Glomerular visceral epithelial cell (primary cell): ENCODE data around the gene PI4KA.
"Not testable (repeated sequence)": the region's sequence is repeated elsewhere in the genome, so short reads cannot be mapped to it uniquely, and the experiment has no call there.

Experiments
- DNase-seq: peaks from one replicate; pipeline ENCODE4 v3.0.0-alpha.2; 2016; ENCODE audit errors: extremely low spot score

PI4KA gene

GRCh38 chr22:20847318-20847822, 11.2 kb downstream of the PI4KA start:
- DNase-seq = no peak

DNA sequence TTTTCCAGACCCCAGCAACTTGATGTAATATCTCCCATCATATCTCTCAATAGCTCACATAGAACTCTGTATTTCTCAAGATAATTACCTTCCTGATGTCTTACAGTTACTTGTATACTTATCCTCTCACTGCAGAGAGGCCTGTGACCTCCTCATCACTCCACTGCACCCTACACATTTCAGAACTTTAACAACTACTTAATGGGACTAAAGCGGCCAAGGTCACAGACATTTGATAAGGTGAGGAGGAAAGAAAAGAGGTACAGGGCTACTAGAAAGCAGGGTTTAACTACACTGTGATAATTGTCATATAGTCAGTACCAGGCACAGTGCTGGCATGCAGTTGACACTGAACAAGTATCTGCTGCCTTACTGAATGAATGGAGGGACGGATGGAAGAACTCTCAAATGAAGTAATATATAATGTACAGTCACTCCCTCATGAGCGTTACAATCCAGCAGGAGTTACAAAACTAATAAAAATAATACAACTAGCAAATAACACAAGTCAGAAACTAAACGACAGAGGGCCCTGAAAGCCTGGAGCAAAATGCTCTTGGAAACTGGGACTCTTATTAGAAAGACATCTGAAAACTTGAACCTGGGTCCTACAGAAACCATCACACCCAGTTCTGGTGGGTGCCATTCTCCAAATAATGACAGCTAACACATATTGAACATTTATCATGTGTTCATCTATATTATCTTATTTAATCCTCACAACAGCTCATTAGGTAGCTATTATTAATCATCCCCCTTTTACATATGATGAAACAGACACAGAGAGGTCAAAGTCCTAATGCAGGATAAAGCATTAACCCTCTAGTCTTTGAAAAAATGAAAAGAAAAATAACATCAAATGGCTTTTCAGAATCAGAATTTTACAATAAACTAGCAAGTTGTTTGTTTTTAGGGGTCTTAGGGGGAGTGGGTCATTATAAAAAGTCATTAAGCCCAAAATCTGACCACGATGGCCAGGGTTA, 14.3 kb downstream of the PI4KA start:
- DNase-seq = no peak

GRCh38 chr22:20843501-20843900, 15.1 kb downstream of the PI4KA start:
- DNase-seq = no peak

DNA sequence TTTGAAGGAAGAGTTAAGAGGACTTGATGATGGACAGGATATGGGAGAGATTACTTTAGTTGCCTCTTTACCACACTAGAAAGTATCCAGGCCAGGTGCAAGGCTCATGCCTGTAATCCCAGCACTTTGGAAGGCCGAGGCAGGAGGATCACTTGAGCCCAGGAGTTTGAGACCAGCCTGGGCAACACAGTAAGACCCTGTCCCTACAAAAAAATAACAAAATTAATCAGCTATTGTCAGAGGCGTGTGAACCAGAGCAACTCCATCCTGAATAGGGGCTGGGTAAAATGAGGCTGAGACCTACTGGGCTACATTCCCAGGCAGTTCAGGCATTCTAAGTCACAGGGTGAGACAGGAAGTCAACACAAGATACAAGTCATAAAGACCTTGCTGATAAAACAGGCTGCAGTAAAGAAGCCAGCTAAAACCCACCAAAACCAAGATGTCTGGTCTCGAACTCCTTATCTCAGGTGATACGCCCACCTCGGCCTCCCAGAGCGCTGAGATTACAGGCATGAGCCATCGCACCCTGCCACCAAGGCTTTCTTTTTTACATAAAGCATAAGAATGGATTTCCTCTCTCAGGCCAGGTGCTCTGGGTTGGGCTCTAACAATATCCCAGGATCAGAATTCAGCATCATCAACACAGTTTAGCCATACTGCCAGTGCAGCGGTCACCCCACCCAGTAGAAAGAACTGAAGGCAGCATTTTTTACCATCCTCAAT, 17.8 kb downstream of the PI4KA start:
- no peak for DNase-seq

GRCh38 chr22:20839837-20840645, 18.6 kb downstream of the PI4KA start:
- no peak for DNase-seq

DNA sequence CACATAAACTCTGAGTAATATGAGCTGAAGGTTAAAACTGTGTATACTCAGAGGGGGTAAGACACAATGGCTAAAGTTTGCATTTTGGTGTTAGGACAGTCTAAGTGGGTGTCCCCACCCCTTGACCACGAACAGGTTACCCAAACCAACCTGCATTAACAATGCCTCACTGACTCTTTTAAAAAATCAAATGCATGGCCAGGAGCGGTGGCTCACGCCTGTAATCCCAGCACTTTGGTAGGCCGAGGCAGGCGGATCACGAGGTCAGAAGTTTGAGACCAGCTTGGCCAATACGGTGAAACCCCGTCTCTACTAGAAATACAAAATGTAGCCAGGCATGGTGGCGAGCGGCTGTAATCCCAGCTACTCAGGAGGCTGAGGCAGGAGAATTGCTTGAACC, 19.3 kb downstream of the PI4KA start:
- DNase-seq = not testable (repeated sequence)

- DNase-seq = no peak
Measured at GRCh38 chr22:20836987-20837823, 21.4 kb downstream of the PI4KA start.

DNA sequence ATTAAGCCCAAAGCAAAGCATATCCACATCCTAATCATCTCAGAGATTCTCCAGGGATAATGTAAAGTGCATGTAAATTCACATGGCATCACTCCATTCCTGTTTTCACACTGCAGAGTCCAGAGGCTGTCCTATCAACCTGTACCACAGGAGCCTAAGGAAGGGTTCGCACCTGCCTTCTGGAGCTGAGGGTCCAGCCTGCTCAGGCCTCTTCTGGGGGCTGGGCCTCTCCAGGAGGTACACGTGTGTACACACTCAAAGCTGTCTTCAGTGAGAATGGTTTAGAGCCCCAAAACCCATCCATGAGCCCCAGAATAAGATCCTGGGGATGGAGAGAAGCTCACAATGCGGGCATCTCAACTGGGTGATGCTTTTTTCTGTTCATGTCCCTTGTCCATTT, 23.9 kb downstream of the PI4KA start:
- DNase-seq = no peak

DNA sequence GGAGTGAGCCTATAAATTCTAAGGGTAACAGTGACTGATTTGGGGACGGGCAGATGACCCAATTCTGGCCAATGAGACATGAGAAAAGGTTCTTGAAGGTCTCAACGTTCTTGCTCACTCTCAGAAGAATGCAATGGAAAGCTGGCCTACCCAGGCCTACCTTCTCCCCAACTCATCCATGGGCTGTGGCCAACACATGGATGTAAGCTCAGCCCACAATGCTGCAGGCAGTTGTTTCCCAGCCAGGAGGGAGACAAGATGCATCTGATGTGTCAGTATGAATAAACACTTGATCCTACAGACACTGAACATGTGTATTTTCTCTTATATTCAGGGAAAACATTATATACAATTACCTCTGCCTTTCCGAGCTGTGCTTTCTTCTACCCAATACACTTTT, 24.4 kb downstream of the PI4KA start:
- no peak for DNase-seq

DNA sequence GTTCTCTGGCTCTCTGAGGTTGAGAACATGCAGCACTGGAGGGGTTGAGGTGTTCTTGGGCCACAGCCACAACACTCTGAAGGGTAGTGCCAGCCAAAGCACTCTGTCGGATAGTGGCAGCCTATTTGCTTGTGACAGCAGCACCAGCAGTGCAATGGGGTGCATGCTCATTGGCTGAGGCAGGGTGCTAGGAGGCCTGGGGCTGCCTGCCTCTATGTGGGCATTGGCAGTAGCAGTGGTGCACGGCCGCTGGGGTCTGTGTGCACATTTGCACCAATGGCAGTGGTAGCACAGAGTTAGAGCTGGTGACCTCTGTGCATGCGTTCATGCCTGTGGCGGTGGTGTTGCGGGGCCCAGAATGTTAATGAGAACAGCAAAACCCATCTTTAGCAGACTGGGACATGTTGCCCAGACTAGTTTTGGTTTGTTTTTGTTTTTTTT, 25.4 kb downstream of the PI4KA start:
- no peak for DNase-seq

- DNase-seq = no peak
Measured at GRCh38 chr22:20829491-20830134, 29.0 kb downstream of the PI4KA start.

- DNase-seq = not testable (repeated sequence)
Measured at GRCh38 chr22:20826373-20827152, 32.0 kb downstream of the PI4KA start.

DNA sequence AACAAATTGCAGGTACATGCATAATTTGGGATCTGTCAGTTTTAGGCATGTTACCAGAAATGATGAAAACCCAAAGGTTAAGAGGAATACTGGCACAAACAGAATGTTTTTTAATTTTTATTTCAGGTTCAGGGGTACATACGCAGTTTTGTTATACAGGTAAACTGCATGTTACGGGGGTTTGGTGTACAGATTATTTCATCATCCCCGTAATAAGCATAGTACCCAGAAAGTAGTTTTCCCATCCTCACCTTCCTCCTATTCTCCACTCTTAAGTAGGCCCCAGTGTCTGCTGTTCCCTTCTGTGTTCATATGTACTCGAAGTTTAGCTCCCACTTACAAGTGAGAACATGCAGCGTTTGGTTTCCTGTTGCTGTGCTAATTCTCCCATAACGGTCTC, 33.0 kb downstream of the PI4KA start:
- no peak for DNase-seq

DNA sequence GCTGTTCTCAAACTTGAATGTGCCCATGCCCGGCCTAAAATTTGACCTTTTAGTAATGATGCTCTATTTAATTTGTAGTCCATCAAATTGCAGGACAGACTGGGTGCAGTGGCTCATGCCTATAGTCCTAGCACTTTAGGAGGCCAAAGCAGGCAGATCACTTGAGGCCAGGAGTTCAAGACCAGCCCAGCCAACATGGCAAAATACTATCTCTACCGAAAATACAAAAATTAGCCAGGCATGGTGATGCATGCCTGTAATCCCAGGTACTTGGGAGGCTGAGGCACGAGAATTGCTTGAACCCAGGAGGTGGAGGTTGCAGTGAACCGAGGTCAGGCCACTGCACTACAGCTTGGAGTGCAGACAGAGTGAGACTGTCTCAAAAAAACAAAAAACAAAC, 33.4 kb downstream of the PI4KA start:
- DNase-seq = not testable (repeated sequence)

- no peak for DNase-seq
Measured at GRCh38 chr22:20823264-20823663, 35.3 kb downstream of the PI4KA start.

DNA sequence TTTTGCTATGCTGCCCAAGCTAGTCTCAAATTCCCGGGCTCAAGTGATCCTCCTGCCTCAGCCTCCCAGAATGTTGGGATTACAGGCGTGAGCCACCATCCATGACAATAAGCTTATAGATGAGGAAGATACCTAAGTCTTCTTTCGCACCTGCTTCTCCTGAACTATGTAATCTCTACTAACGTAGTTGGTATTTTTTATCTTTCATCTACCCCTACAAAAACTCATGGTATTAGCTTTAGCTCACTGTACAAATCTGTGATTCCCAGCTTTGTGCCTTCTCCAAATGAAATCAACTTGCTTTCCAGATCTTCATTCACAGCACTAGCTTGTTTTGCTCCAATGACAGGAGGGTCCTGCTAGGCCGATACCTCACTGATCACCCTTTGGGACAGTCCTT, 36.4 kb downstream of the PI4KA start:
- DNase-seq = no peak

- DNase-seq = not testable (repeated sequence)
Measured at GRCh38 chr22:20821717-20822239, 36.8 kb downstream of the PI4KA start.

GRCh38 chr22:20819471-20819870, 39.1 kb downstream of the PI4KA start:
- DNase-seq = no peak

GRCh38 chr22:20818471-20818870, 40.1 kb downstream of the PI4KA start:
- DNase-seq = no peak
